NCI-H748 treated with DMSO at 0.1 percent for 48 hours (cell line): ENCODE results near the gene ZNF587B.
A peak's percentile ranks its signal among the peaks of the same experiment; 100 is the strongest.
"Not testable (repeated sequence)": the region's sequence is repeated elsewhere in the genome, so short reads cannot be mapped to it uniquely, and the experiment has no call there.

ENCODE experiments used
- DNase-seq: peaks from one replicate; lab custom pipeline; 2025; lab: John Stamatoyannopoulos, UW

ZNF587B gene

GRCh38 chr19:57830071-57830602 lies at the start of gene ZNF587B:
ZNF587B (plus strand) TSS chr19:57830299; CDS start chr19:57830529, 230 bp downstream.
- DNase-seq, result no peak

- no peak for DNase-seq
Observed at GRCh38 chr19:57786286-57786685, 43.8 kb upstream of the ZNF587B start.

- no peak for DNase-seq
Observed at GRCh38 chr19:57786906-57787305, 43.2 kb upstream of the ZNF587B start.

DNA sequence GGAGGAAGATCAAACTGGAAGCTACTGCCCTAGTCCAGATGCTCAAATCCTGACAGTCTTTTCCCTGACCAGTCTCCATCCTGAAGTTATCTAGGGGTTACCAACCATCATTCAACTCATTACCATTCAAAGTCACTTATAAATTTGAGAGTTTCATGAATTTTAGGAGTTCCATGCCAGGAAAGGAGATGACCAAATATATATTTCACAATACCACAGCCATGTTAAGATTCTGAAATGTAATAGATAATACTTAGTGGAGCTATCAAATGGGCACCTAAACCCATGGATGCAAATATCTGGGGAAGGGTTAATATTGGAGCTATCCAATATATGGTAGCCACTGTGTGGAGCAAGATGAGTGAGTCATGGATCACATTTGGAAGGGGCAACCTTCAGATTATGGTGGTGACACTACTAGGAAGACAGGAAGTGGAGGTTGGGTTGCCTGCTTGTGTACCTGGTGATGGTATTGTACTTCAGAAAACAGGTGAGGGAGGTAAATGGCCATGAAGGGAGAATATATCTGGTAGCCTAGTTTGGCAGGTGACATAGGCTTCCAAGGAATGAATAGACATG lies 41.9 kb upstream of the ZNF587B start:
- DNase-seq, result no peak

GRCh38 chr19:57789288-57789687 lies 40.8 kb upstream of the ZNF587B start:
- no peak for DNase-seq

- not testable (repeated sequence) for DNase-seq
Observed at GRCh38 chr19:57796580-57796979, 33.5 kb upstream of the ZNF587B start.

DNA sequence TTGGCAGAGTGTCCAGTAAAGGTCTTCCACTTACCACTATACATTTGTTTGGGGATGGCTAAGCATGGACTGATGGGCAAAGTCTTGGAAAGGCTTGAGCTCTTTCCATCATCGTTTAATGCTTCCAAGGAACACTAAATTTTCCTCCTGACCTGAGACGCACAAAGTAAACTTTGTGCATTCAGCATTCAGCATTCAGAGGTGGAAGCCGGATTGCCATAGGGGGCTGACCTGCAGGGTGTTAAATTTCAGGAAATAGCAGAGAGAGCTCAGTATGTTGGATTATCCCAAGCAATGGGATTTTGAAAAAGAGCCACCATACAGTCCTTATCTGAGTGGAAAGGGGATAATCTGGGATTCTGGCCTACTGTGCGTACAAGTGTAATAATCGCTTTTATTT lies 29.4 kb upstream of the ZNF587B start:
- DNase-seq, result no peak

DNA sequence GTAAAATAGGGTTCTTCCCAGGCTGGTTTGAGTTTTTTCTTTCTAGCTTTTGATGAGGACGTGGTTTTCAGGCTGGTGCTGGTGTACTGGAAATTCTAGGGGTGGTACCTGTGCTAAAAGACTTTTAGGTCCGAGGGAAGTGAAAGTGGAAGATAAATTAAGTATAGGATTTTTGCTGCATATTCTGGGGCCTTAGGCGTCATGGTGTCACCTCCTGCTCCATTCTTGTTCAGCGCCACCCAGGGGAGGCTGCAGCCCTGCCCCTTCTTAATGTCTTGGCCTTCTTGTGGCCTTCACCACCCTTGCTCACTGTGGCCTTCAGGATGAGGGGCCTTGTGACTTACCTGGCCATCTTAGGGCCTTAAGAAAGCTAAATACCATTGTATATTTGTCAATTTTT lies 27.8 kb upstream of the ZNF587B start:
- no peak for DNase-seq

DNA sequence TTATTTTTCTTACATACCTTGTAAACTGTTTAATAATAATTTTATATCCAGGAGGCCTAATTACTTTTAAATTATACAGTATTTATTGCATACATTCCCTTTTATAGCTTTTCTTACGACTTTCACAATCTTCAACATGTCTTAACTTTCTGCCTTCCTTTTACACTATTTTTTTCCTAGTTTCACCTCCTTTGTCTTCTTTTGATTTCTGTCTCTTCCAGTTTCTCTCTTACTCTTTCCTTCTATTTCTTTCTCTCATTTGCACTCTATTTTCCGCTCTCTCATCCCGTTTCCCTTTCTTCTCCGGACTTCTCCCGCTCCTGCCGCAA lies 26.9 kb upstream of the ZNF587B start:
- DNase-seq, result no peak

DNA sequence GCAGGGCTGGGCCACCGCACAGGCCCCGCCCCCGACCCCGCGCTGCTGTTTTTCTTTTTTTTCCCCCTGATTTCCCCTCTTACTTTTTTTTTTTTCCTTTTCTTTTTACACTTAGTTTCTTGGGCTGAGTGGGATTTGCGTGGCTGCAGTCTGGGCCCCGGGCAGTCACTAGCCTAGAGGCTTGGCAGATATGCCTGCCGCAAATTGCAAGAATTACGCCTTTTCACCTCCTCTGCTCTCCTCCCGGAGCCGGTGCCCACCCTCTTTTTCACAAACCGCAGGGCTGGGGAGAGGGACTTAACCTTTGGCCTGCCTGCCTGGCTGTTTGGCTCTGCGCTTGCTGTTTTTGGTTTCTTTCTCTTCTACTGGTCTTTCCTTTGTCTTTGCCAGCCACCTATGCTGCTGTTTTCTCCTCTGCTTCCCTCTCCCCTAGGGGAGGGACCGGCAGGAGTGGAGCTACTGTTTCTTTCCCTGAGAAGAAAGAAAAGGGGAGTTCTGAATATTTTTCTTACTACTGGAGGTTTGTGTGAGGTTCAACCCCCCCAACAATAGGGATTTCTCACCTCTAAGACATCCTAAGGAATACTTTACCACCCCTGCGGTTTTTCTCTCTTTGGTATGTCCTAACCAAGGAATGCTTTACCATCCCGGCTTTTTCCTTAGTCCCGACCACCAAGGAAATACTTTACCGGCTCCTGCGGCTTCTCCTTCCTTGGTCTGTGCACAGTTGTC lies 26.3 kb upstream of the ZNF587B start:
- no peak for DNase-seq

- DNase-seq, result no peak
Observed at GRCh38 chr19:57807541-57807940, 22.6 kb upstream of the ZNF587B start.

DNA sequence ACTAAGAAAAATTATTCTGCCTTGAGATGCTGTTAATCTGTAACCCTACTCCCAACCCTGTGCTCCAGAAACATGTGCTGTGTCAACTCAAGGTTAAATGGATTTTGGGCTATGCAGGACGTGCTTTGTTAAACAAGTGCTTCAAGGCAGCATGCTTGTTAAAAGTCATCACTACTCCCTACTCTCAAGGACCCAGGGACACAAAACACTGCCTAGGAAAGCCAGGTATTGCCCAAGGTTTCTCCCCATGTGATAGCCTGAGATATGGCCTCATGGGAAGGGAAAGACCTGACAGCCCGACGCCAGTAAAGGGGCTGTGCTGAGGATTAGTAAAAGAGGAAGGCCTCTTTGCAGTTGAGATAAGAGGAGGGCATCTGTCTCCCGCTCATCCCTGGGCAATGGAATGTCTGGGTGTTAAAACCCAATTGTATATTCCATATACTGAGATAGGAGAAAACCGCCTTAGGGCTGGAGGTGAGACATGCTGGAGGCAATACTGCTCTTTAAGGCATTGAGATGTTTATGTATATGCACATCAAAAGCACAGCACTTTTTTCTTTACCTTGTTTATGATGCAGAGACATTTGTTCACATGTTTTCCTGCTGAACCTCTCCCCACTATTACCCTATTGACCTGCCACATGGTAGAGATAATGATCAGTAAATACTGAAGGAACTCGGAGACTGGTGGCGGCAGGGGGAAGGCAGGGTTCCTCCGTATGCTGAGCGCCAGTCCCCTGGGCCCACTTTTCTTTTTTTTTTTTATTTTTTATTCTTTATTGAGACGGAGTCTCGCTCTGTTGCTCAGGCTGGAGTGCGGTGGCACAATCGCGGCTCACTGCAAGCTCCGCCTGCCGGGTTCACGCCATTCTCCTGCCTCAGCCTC lies 19.4 kb upstream of the ZNF587B start:
- DNase-seq, result not testable (repeated sequence)

- DNase-seq, result no peak
Observed at GRCh38 chr19:57812226-57812625, 17.9 kb upstream of the ZNF587B start.

DNA sequence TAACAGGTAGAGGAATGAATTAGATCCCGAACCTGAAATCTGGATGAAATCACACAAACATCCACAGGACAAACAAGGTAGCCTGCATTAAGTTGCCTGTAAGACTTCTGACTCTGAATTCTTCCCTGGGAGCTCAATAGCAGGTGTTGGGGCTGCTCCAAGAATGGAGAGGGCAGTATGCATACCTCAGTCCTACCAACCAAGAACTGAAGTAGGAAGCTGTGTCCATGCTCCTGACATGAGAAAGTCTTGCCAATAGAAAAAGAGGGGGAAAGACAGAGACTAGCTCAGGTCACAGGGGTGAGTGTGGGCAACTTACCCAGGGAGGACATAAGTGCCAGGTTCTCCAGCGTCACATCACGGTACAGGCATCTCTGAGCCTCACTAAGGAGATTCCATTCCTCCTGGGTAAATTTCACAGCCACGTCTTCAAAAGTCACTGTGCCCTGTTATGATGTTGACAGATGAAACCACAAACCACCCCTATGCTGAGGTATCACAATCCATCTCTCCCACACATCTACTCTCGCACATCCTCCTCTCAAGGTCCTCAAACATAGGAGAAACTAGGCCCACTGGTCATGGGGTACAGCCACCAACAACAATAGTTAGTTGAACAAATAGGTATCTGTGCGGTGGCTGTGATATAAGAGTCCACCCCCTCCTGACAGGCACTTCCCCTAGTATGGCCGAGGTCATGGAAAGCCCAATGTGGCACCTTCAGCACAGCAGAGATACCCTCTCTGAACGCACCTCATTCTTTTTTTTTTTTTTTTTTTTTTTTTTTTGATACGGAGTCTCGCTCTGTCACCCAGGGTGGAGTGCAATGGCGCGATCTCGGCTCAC lies 16.9 kb upstream of the ZNF587B start:
- DNase-seq, result not testable (repeated sequence)

DNA sequence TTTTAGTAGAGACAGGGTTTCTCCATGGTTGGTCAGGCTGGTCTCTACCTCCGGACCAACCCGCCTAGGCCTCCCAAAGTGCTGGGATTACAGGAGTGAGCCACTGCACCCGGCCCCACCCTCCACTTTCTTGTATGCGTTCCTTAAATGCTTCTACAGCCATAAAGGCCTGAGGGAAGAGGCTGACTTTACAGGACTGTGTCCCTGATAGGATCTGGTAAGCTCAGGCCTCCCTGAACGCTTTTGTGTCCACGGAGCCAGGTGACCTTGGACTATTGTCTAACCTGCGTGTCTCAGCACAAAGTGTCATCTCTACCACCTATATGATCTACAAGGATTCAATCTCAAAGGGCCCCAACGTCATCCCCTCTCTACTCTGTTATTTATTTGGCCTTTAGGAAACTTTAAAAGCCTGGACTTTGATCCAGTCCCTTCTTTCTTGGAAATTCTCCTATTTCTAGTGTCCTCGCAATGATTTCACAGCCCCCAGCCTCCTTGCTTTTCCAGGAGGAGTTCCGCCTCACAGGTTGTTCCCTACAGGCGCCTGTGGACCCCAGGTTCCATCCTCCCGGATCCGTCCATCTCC lies 16.1 kb upstream of the ZNF587B start:
- DNase-seq, result no peak

DNA sequence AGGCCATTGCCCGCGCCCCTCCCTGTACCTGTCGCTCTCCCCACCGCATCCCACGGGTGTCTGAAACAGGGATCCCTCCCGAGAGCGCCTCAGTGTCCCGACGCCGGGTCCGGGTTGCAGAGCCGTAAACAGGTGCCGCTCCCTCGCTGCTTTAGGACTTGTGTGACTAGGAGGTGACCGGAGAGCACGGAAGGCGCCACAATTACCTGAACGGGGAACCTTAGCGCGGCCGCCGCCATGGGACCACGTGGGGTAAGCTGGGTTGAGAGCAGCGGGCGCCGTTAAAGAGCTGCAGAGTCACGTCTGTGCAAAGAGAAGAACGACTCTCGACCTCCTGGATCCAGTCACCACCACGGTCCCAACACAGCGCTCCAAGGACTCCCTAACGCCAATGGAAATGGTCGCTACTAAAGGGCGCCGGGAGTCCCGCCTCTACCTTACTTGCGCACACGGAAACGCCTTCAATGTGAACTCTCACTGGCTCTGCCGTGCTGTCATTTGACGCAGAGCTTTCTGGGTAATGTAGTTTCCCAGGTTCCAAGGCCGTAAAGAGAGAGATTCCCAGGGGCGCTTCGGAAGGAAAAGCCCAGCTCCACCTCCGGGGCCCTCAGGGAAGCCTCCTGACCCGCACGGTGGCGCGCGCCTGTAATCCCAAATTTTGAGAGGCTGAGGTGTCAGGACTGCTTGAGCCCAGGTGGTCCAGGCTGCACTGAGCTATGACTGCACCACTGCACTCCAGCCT lies 15.4 kb upstream of the ZNF587B start, which contains the start of gene ZNF552:
Gene ZNF552, minus strand, starts transcription at position 409 of the 742 bp plus-strand sequence. Its CDS starts 170 bp downstream, at position 239.
- DNase-seq, result peak; percentile 89

DNA sequence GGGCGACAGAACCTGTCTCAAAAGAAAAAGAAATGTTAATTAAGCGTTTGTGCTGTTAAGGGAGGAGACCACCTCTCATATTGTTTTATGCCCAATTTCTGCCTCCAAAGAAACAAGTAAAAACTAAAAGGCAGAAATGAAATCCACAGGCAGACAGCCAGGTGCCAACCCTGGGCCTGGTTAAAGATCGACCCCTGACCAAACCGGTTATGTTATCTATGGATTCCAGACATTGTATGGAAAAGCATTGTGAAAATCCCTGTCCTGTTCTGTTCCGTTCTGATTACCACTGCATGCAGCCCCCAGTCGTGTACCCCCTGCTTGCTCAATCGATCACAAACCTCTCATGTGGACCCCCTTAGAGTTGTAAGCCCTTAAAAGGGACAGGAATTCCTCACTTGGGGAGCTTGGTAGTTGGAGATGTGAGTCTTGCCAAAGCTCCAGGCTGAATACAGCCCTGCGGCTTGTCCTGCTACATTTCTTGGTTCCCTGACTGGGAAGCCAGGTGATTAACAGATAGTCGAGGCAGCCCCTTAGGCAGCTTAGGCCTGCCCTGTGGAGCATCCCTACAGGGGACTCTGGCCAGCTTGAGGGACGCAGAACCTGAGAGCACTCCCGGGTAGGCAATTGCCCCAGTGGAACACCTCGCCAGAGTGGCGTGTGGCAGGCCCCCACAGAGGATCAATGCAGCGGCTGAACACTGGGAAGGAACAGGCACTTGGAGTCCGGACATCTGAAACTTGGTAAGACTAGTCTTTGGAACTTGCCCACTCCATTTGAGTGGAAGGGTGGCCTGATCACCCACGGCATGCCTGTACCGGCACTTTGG lies 14.6 kb upstream of the ZNF587B start:
- no peak for DNase-seq

GRCh38 chr19:57816652-57817051 lies 13.4 kb upstream of the ZNF587B start:
- no peak for DNase-seq

DNA sequence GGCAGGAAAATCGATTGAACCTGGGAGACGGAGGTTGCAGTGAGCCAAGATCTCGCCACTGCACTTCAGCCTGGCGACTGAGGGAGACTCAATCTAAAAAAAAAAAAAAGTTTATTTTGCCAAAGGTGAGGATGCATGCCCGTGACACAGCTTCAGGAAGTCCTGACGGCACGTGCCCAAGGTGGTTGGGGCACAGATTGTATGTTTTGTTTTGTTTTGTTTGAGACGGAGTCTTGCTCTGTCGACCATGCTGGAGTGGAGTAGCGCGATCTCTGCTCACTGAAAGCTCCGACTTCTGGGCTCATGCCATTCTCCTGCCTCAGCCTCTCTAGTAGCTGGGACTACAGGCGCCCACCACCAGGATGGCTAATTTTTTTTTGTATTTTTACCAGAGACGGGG lies 12.1 kb upstream of the ZNF587B start:
- no peak for DNase-seq

DNA sequence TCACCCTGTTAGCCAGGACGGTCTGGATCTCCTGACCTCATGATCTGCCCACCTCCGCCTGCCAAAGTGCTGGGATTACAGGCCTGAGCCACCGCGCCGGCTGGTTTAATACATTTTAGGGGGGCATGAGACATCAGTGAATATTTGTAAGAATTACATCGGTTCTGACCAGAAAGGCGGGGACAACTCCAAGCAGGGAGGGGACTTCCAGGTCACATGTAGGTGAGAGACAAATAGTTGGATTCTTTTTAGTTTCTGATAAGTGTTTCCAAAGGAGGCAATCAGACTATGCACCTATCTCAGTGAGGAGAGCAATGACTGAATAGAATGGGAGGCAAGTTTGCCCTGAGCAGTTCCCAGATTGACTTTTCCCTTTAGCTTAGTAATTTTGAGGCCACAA lies 11.7 kb upstream of the ZNF587B start:
- no peak for DNase-seq
